ENCODE results near the gene SPON1.

Gene SPON1

GRCh38 chr11:14041040-14041439, 78.5 kb downstream of the SPON1 start:
- H3K36me3 ChIP-seq (ENCODE audit: control insufficient read depth, insufficient read depth, low read length): no peaks in the 10 kb centered on the region
- peak; percentile 23 for TF ChIP-seq CTCF (IDR thresholded peaks at IDR 0.05; ENCODE audit: insufficient read depth, low read length, poor library complexity, severe bottlenecking)
- H3K4me3 ChIP-seq (replicated peaks; ENCODE audit: low read depth, low read length): no peak overlapping the region
- no peak for DNase-seq (ENCODE audit: extremely low read depth, insufficient read length)
- H3K27me3 ChIP-seq (replicated peaks; ENCODE audit: control insufficient read depth, insufficient read depth, low read length): no peaks in the 10 kb centered on the region; the same call in 1 of the 2 replicates

DNA sequence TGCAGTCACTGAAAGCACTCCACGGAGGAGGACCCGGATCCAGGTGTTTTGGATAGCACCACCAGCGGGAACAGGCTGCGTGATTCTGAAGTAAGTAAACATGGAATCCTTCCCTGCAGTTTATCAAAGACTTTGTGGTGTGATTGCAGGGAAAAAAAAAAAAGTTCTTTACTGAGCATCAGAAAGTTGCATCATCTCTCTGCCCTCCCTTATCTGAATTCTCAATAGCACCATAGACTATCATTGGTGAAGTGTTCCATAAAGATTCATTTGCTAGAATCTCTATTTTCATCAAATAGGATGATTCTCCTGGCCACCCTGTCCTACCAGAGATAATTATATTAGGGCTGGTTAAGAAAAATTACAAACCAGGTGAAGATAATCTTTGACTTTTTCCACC, 79.0 kb downstream of the SPON1 start:
- DNase-seq (ENCODE audit: extremely low read depth, insufficient read length): no peak
- no peak for TF ChIP-seq CTCF (IDR thresholded peaks at IDR 0.05; ENCODE audit: insufficient read depth, low read length, poor library complexity, severe bottlenecking)
- Histone ChIP-seq H3K27me3 (replicated peaks; ENCODE audit: control insufficient read depth, insufficient read depth, low read length) (no peaks in the 10 kb centered on the region; the same call in 1 of the 2 replicates), H3K4me3 (replicated peaks; ENCODE audit: low read depth, low read length) (no peak overlapping the region), H3K36me3 (ENCODE audit: control insufficient read depth, insufficient read depth, low read length) (no peaks in the 10 kb centered on the region)

DNA sequence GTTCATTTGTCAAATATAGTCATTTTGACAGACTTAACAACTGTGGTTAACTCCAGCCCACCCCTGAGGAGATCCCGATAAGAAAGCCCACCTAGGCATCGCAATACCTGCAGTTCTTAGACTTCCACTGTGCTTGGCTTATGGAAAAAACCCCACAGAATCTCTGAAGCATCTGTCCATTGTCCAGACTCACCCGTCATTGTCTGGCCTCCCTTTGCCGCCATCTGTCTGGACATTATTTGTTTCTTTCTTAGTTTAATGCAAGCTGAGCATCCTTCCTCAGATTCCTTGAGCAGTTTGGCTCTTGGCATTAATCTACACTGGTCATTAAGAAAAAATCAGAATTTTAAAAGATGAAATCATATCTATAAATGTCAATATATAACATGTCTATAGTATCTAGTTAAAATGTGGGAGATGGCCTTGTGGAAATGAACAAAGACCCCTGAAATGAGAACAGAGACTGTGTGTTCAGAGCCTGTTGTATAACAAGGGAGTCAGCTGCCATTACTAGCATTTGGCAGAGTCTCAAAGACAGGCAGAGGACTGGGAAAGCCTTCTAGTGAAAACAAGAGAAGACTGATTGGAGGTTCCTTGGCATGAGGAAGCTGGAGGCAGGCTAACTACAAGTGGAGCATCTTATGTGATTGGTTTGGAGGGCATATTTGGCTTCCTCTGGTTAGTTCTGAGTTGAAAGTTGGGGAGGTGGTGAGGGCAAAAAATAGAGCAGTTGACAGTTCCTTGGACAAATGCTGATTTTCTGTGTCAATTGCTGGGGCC, 80.4 kb downstream of the SPON1 start:
- DNase-seq (ENCODE audit: extremely low read depth, insufficient read length): no peak
- no peak for TF ChIP-seq CTCF (IDR thresholded peaks at IDR 0.05; ENCODE audit: insufficient read depth, low read length, poor library complexity, severe bottlenecking)
- Histone ChIP-seq H3K4me3 (replicated peaks; ENCODE audit: low read depth, low read length) (no peak overlapping the region), H3K27me3 (replicated peaks; ENCODE audit: control insufficient read depth, insufficient read depth, low read length) (no peaks in the 10 kb centered on the region; the same call in 1 of the 2 replicates), H3K36me3 (ENCODE audit: control insufficient read depth, insufficient read depth, low read length) (no peaks in the 10 kb centered on the region)

DNA sequence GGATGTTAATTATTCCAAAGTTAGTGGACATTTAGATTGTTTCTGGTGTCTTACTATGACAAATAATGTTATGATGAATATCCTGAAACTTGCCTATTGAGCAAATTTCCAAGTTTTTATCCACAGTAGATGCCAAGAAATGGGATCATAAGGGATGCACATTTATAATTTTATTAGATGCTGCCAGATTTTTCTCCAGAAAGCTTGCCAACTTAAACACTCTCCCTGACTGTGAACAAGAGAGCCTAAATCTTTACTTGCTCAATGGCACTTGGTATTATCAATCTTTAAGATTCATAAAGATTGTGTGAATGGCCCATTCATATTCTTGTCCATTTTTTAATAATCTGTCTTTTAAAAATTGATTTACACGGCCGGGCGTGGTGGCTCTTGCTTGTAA, 82.4 kb downstream of the SPON1 start:
- no peak for DNase-seq (ENCODE audit: extremely low read depth, insufficient read length)
- no peak for TF ChIP-seq CTCF (IDR thresholded peaks at IDR 0.05; ENCODE audit: insufficient read depth, low read length, poor library complexity, severe bottlenecking)
- H3K4me3 ChIP-seq (replicated peaks; ENCODE audit: low read depth, low read length): no peak overlapping the region

DNA sequence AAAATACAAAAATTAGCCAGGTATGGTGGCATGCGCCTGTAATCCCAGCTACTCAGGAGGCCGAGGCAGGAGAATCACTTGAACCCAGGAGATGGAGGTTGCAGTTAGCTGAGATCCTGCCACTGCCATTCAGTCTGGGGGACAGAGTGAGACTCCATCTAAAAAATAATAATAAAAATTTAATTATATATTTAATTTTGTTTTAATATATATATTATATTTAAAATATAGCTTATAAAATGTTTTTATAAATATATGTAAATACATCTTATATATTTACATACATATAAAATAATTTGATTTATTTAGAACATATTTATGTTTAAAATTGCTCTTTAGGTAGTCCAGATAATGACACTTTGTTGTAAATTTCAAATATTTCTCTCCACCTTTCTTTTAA, 82.9 kb downstream of the SPON1 start:
- no peak overlapping the region for H3K4me3 ChIP-seq (replicated peaks; ENCODE audit: low read depth, low read length)
- no peak for DNase-seq (ENCODE audit: extremely low read depth, insufficient read length)
- TF ChIP-seq CTCF (IDR thresholded peaks at IDR 0.05; ENCODE audit: insufficient read depth, low read length, poor library complexity, severe bottlenecking): no peak
- H3K36me3 ChIP-seq (ENCODE audit: control insufficient read depth, insufficient read depth, low read length): no peaks in the 10 kb centered on the region
- no peaks in the 10 kb centered on the region; the same call in 1 of the 2 replicates for H3K27me3 ChIP-seq (replicated peaks; ENCODE audit: control insufficient read depth, insufficient read depth, low read length)

More for the DNA sequence above, 82.4 kb downstream of the SPON1 start:
- H3K27me3 ChIP-seq (replicated peaks; ENCODE audit: control insufficient read depth, insufficient read depth, low read length): no peaks in the 10 kb centered on the region; the same call in 1 of the 2 replicates
- no peaks in the 10 kb centered on the region for H3K36me3 ChIP-seq (ENCODE audit: control insufficient read depth, insufficient read depth, low read length)

All from GM06990 (cell line).